GM12878 (cell line): Measurements from ENCODE around the gene SRSF7. TPM values are rescaled to one million over a fixed set of nuclear protein-coding genes. Genes with fewer than 3 reads are reported as not detected.

Source experiments
- ATF2 ChIP-seq: IDR thresholded peaks from 2 replicates; pipeline ENCODE4 v1.6.1; 2012; ENCODE audit warnings: low read length, inconsistent platforms
- BACH1 ChIP-seq: fragments of 450-650 bp; IDR thresholded peaks from 2 replicates; pipeline ENCODE4 v1.6.1; 2017; ENCODE audit warnings: mild to moderate bottlenecking, borderline replicate concordance
- BCLAF1 ChIP-seq: fragments of 450-650 bp; IDR thresholded peaks from 2 replicates; pipeline ENCODE4 v1.6.1; 2017; ENCODE audit warnings: antibody characterized with exemption, mild to moderate bottlenecking, moderate library complexity
- E2F8 ChIP-seq: fragments of 450-650 bp; IDR thresholded peaks from 2 replicates; pipeline ENCODE4 v1.6.1; 2018; ENCODE audit warnings: mild to moderate bottlenecking, low read depth, moderate library complexity; ENCODE audit not compliant: partially characterized antibody
- EED ChIP-seq: sonication (generic); IDR thresholded peaks from 2 replicates; pipeline ENCODE4 v1.6.1; 2016; ENCODE audit warnings: antibody characterized with exemption, low read depth
- HDAC6 ChIP-seq: fragments of 200-600 bp; sonication (generic); IDR thresholded peaks from one replicate; pipeline ENCODE4 v1.8.0; 2017; ENCODE audit warnings: antibody characterized with exemption; ENCODE audit not compliant: unreplicated experiment
- KDM1A ChIP-seq: fragments of 200-600 bp; sonication (generic); IDR thresholded peaks from 2 replicates; pipeline ENCODE4 v1.6.1; 2016; ENCODE audit warnings: borderline replicate concordance
- MYB ChIP-seq: fragments of 150-350 bp; IDR thresholded peaks from 2 replicates; pipeline ENCODE4 v1.6.1; 2014; ENCODE audit warnings: mild to moderate bottlenecking, low read depth, low read length, borderline replicate concordance
- NBN ChIP-seq: fragments of 450-650 bp; IDR thresholded peaks from 2 replicates; pipeline ENCODE4 v1.6.1; 2016
- SIX5 ChIP-seq: IDR thresholded peaks from 2 replicates; pipeline ENCODE4 v1.6.1; 2011; ENCODE audit warnings: mild to moderate bottlenecking, low read depth, low read length, moderate library complexity; ENCODE audit not compliant: severe bottlenecking
- SPI1 ChIP-seq: IDR thresholded peaks from 2 replicates; pipeline ENCODE4 v1.6.1; 2011; ENCODE audit warnings: low read depth, mild to moderate bottlenecking, low read length, moderate library complexity, borderline replicate concordance; ENCODE audit not compliant: insufficient read depth
- YY1 ChIP-seq: IDR thresholded peaks from 2 replicates; pipeline ENCODE4 v1.6.1; 2011; ENCODE audit warnings: low read depth, mild to moderate bottlenecking, low read length
- ZBTB33 ChIP-seq: fragments of 450-650 bp; IDR thresholded peaks from 2 replicates; pipeline ENCODE4 v1.6.1; 2017; ENCODE audit warnings: mild to moderate bottlenecking
- polyA plus RNA-seq, 11 experiments: library from polyadenylated mRNA; depleted of rRNA in 4 of 11; unstranded in 6 of 11; stranded (reverse) in 5 of 11; fragments of >200 nt; fragmentation: Nextera tagmentation in 4 of 11; fragmentation: Illumina TruSeq in 1 of 11; extraction: Ambion mirVana in 4 of 11; extraction: Trizol in 1 of 11; gene quantifications; 1 replicate in 1 of 11; 2 replicates in 10 of 11; pipeline versions ENCODE4 v1.2.1 to v1.2.3, GENCODE V29; 2011 to 2016; ENCODE audit warnings: inconsistent platforms in 2 of 11, missing spikeins in 2 of 11, low read depth in 1 of 11
- total RNA-seq, 4 experiments: library from RNA; depleted of rRNA in 3 of 4; stranded (reverse); fragments of >200 nt in 3 of 4; fragmentation: Illumina TruSeq in 1 of 4; extraction: Trizol in 1 of 4; gene quantifications; 2 replicates each; pipeline versions ENCODE4 v1.2.1 to v1.2.3, GENCODE V29; 2013 to 2021
- TF ChIP-seq, protein P1 (sequence below): fragments of 450-650 bp; formaldehyde crosslinking; IDR thresholded peaks from 2 replicates; pipeline ENCODE4 v1.4.0; 2020; ENCODE audit warnings: mild to moderate bottlenecking, moderate library complexity

Gene SRSF7
- total and polyA plus RNA-seq, 10 of the 15 experiments (the other 5 are each of a cell fraction or from before 2014, with no cell fraction given): 205 to 785 (median 408) TPM

GRCh38 chr2:38722271-38723061 is 28.7 kb downstream of the SRSF7 start (continued):
- no peak for TF ChIP-seq SIX5
- no peak for TF ChIP-seq HDAC6
- TF ChIP-seq NBN: 0 out of 2 replicates have a peak, but pooled peaks have one; percentile 32
- no peak for TF ChIP-seq SPI1
- no peak for TF ChIP-seq YY1
- no peak for TF ChIP-seq BCLAF1
- TF ChIP-seq KDM1A: no peak
- TF ChIP-seq, protein P1, sequence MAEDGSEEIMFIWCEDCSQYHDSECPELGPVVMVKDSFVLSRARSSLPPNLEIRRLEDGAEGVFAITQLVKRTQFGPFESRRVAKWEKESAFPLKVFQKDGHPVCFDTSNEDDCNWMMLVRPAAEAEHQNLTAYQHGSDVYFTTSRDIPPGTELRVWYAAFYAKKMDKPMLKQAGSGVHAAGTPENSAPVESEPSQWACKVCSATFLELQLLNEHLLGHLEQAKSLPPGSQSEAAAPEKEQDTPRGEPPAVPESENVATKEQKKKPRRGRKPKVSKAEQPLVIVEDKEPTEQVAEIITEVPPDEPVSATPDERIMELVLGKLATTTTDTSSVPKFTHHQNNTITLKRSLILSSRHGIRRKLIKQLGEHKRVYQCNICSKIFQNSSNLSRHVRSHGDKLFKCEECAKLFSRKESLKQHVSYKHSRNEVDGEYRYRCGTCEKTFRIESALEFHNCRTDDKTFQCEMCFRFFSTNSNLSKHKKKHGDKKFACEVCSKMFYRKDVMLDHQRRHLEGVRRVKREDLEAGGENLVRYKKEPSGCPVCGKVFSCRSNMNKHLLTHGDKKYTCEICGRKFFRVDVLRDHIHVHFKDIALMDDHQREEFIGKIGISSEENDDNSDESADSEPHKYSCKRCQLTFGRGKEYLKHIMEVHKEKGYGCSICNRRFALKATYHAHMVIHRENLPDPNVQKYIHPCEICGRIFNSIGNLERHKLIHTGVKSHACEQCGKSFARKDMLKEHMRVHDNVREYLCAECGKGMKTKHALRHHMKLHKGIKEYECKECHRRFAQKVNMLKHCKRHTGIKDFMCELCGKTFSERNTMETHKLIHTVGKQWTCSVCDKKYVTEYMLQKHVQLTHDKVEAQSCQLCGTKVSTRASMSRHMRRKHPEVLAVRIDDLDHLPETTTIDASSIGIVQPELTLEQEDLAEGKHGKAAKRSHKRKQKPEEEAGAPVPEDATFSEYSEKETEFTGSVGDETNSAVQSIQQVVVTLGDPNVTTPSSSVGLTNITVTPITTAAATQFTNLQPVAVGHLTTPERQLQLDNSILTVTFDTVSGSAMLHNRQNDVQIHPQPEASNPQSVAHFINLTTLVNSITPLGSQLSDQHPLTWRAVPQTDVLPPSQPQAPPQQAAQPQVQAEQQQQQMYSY: no peak
- TF ChIP-seq BACH1: no peak
- peak; percentile 25; the same call in 1 of the 2 replicates for TF ChIP-seq ATF2
- peak; percentile 42 for TF ChIP-seq EED
- TF ChIP-seq E2F8: no peak
- no peak for TF ChIP-seq MYB
- TF ChIP-seq ZBTB33: no peak
